ENCODE results near the gene CERS1.

GRCh38 chr19:18858906-18859646 is 36.9 kb downstream of the CERS1 start:
- no peak for TF ChIP-seq CTCF (IDR thresholded peaks at IDR 0.05)
- no peak for TF ChIP-seq POLR2A (IDR thresholded peaks at IDR 0.05)
- TF ChIP-seq EP300 (IDR thresholded peaks at IDR 0.05), result no peak
